Esophagus squamous epithelium (tissue), 5 donors: Measurements from ENCODE around the gene IMPG1. TPM values are rescaled to one million over a fixed set of nuclear protein-coding genes. Genes with fewer than 3 reads are reported as not detected.

ENCODE experiments used
- DNase-seq: peaks from one replicate; lab custom pipeline; 2025; lab: John Stamatoyannopoulos, UW
- H3K27ac ChIP-seq, 4 donors: fragments of 200-600 bp; sonication (generic); one replicate each; pipeline ENCODE4 v1.5.1; 2016 to 2019; ENCODE audit warnings: mild to moderate bottlenecking in 1 of 4
- H3K27me3 ChIP-seq, 4 donors: fragments of 200-600 bp; sonication (generic); 1 replicate in 3 of 4; 2 replicates in 1 of 4; pipeline versions ENCODE4 v1.5.1 to v1.6.0; 2017 to 2021; ENCODE audit warnings: antibody characterized with exemption in 1 of 4
- H3K36me3 ChIP-seq, 3 donors: fragments of 200-600 bp; sonication (generic); one replicate each; pipeline ENCODE4 v1.5.1; 2016 to 2019
- H3K4me1 ChIP-seq, 3 donors: fragments of 200-600 bp; sonication (generic); one replicate each; pipeline ENCODE4 v1.5.1; 2017 to 2019
- H3K4me3 ChIP-seq, 4 donors: fragments of 200-600 bp; sonication (generic); 1 replicate in 3 of 4; 2 replicates in 1 of 4; pipeline ENCODE4 v1.5.1; 2016 to 2019; ENCODE audit warnings: mild to moderate bottlenecking in 2 of 4, moderate library complexity in 1 of 4
- H3K9me3 ChIP-seq, 3 donors: fragments of 200-600 bp; sonication (generic); one replicate each; pipeline ENCODE4 v1.5.1; 2016 to 2019
- POLR2A ChIP-seq, 4 donors: fragments of 450-650 bp; IDR thresholded peaks; one replicate each; pipeline ENCODE4 v1.6.1; 2017; ENCODE audit warnings: antibody characterized with exemption in 4 of 4, mild to moderate bottlenecking in 4 of 4, moderate library complexity in 3 of 4
- WGBS, 2 donors: methylation state at CpG; one replicate each; pipeline ENCODE4 v1.1.5; 2018; 5-methylcytosine and 5-hydroxymethylcytosine counted together
- intact Hi-C: fragments of 100-400 bp; cut with DNase I; formaldehyde crosslinking; loops from one replicate; pipeline ENCODE4 v1.15.0; 2022
- total RNA-seq, 4 donors: library from RNA; depleted of rRNA; stranded (reverse); fragments of >200 nt; gene quantifications; one replicate each; pipeline ENCODE4 v1.1.0, GENCODE V29; 2016
- TF ChIP-seq, protein P1 (sequence below), 6 experiments: fragments of 450-650 bp in 4 of 6; fragments of 200-600 bp in 2 of 6; sonication (generic) in 2 of 6; IDR thresholded peaks; one replicate each; pipeline ENCODE4 v1.5.1; 2016 to 2019; ENCODE audit warnings: antibody characterized with exemption in 6 of 6, mild to moderate bottlenecking in 4 of 6, moderate library complexity in 4 of 6
- donor health status: DM: yes; HTN: yes; CAD: no.

Gene IMPG1
- total RNA-seq, 4 donors from 2014 or later: 0.13 TPM; not detected in 3

DNA sequence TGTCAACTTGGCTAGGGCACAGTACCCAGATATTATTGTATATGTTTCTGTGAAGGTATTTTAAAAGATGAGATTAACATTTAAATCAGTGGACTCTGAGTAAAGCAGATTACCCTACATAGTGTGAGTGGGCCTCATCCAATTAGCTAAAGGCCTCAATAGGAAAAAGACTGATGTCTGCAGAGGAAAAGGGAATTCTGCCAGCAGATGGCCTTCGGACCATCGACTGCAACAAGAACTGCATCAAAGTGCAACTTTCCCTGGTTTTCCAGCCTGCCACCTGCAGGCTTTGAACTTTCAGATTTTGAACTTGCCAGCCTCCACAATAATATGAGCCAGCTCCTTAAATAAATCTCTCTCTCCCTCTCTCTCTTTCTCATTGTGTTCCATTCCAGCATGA lies 80.5 kb downstream of the IMPG1 start:
- no peak for DNase-seq
- Histone ChIP-seq H3K4me3 (no peak overlapping the region), H3K9me3 (no peaks in the 10 kb centered on the region), H3K27me3 (no peaks in the 10 kb centered on the region), H3K27ac (no peak overlapping the region), H3K36me3 (no peaks in the 10 kb centered on the region), H3K4me1 (no peaks in the 10 kb centered on the region)
- intact Hi-C loops: no loop called here
- TF ChIP-seq, protein P1, sequence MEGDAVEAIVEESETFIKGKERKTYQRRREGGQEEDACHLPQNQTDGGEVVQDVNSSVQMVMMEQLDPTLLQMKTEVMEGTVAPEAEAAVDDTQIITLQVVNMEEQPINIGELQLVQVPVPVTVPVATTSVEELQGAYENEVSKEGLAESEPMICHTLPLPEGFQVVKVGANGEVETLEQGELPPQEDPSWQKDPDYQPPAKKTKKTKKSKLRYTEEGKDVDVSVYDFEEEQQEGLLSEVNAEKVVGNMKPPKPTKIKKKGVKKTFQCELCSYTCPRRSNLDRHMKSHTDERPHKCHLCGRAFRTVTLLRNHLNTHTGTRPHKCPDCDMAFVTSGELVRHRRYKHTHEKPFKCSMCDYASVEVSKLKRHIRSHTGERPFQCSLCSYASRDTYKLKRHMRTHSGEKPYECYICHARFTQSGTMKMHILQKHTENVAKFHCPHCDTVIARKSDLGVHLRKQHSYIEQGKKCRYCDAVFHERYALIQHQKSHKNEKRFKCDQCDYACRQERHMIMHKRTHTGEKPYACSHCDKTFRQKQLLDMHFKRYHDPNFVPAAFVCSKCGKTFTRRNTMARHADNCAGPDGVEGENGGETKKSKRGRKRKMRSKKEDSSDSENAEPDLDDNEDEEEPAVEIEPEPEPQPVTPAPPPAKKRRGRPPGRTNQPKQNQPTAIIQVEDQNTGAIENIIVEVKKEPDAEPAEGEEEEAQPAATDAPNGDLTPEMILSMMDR (IDR thresholded peaks at IDR 0.05): no peak
- TF ChIP-seq POLR2A (IDR thresholded peaks at IDR 0.05): no peak
- WGBS, 2 donors: 45 to 58% methylated on average over 2 of the region's 2 CpGs

DNA sequence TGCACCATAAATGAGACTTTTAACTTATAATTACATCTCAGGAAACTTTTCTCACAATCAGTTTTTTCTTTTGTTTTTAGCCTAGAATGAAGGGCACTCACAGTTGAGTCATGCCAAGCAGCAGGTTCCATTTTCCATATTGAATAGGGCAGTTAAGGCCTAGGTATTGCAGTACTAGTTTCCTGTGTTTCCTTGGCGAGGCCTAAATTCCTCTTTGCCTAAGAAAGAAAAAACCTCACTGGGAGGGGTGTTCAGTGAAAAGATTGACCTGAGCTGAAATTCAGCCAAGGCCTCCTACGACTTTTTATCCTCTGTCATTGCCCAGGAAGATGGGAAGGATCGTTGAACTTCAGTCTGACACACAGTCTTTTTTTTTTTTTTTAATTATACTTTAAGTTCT lies 85.5 kb downstream of the IMPG1 start:
- TF ChIP-seq, protein P1 (IDR thresholded peaks at IDR 0.05): no peak
- no peak for TF ChIP-seq POLR2A (IDR thresholded peaks at IDR 0.05)
- Histone ChIP-seq H3K27ac (no peak overlapping the region), H3K27me3 (no peaks in the 10 kb centered on the region), H3K4me1 (no peaks in the 10 kb centered on the region), H3K9me3 (no peaks in the 10 kb centered on the region), H3K4me3 (no peak overlapping the region), H3K36me3 (no peaks in the 10 kb centered on the region)
- intact Hi-C loops: no loop called here
- DNase-seq: no peak
- 62 to 65% methylated on average over 3 of the region's 3 CpGs for WGBS, 2 donors

DNA sequence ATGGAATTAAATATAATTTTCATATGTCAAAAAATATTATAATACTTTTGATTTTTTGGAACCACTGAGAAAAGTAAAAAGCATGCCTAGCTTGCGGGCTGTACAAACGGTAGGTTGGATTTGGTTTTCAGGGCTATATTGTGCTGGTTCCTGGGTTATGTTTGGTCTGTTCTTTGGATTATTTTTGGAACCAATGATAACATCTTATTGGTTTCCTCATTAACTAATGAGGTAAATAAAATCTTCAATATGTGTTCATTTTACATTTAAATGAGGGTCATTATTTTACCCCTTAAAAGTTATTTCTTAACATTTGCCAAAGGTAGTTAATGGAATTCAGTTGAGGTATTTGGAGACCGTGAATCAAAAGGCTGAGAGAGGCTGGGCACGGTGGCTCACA lies 96.6 kb downstream of the IMPG1 start:
- DNase-seq: no peak
- Histone ChIP-seq H3K27me3 (no peaks in the 10 kb centered on the region), H3K36me3 (no peaks in the 10 kb centered on the region), H3K9me3 (no peaks in the 10 kb centered on the region), H3K4me3 (no peak overlapping the region), H3K4me1 (no peaks in the 10 kb centered on the region), H3K27ac (no peak overlapping the region)
- 88 to 91% methylated on average over 3 to 4 of the region's 4 CpGs for WGBS, 2 donors
- intact Hi-C loops: no loop called here
- TF ChIP-seq, protein P1 (IDR thresholded peaks at IDR 0.05): no peak
- no peak for TF ChIP-seq POLR2A (IDR thresholded peaks at IDR 0.05)

DNA sequence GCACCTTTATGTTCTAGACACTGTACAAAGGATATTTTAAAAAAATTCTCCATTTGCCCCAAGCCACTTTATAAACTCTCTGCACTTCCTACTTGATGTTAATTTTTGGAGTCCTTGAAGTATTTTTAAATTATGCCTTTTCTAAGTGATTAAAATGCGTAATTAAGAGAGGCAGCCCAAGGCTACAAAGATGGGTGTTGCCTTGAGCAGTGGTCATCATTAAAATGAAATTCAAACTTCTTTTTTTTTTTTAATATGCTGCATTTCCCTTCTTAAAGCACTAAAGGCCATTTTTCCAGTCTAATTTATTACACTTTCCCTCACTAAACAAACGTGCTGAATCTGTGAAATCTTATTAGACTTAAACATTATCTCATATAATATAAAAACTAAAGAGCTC lies 102.4 kb downstream of the IMPG1 start:
- H3K27ac ChIP-seq: no peak overlapping the region
- DNase-seq: no peak
- WGBS, 2 donors: 43 to 53% methylated on average over 2 of the region's 2 CpGs
- no peaks in the 10 kb centered on the region for H3K4me1 ChIP-seq
- TF ChIP-seq POLR2A (IDR thresholded peaks at IDR 0.05): no peak
- TF ChIP-seq, protein P1 (IDR thresholded peaks at IDR 0.05): no peak
- H3K27me3 ChIP-seq: no peaks in the 10 kb centered on the region
- H3K9me3 ChIP-seq: no peaks in the 10 kb centered on the region
- intact Hi-C loops: no loop called here
- H3K4me3 ChIP-seq: no peak overlapping the region
- no peaks in the 10 kb centered on the region for H3K36me3 ChIP-seq

DNA sequence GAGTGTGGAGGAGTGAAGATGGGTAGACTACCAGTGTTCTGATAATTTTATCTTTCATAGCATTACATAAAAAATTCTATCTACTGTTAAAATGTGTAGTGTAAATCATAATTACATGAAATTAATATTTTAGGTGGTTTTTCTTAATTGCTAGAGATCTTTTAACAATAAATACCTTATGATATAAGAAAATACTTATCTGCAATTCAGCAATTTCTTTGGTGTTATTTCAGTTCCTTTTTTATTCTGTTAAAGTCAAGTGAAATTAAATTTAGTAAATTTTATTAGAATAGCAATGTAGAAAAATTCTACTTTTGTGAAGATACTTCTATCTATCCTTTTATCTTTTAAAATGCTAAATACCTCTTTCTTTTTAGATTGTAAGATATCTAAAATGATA lies 104.3 kb downstream of the IMPG1 start:
- H3K4me3 ChIP-seq: no peak overlapping the region
- intact Hi-C loops: no loop called here
- TF ChIP-seq, protein P1 (IDR thresholded peaks at IDR 0.05): no peak
- TF ChIP-seq POLR2A (IDR thresholded peaks at IDR 0.05): no peak
- no peaks in the 10 kb centered on the region for H3K4me1 ChIP-seq
- DNase-seq: no peak
- H3K9me3 ChIP-seq: no peaks in the 10 kb centered on the region
- no peaks in the 10 kb centered on the region for H3K27me3 ChIP-seq
- H3K36me3 ChIP-seq: no peaks in the 10 kb centered on the region
- H3K27ac ChIP-seq: no peak overlapping the region
